ENCODE measurements around the gene PIP5K1C. TPM values are rescaled to one million over a fixed set of nuclear protein-coding genes. Genes with fewer than 3 reads are reported as not detected.

The PIP5K1C gene
- total RNA-seq, 1 experiment from 2014 or later = 34.0 TPM

DNA sequence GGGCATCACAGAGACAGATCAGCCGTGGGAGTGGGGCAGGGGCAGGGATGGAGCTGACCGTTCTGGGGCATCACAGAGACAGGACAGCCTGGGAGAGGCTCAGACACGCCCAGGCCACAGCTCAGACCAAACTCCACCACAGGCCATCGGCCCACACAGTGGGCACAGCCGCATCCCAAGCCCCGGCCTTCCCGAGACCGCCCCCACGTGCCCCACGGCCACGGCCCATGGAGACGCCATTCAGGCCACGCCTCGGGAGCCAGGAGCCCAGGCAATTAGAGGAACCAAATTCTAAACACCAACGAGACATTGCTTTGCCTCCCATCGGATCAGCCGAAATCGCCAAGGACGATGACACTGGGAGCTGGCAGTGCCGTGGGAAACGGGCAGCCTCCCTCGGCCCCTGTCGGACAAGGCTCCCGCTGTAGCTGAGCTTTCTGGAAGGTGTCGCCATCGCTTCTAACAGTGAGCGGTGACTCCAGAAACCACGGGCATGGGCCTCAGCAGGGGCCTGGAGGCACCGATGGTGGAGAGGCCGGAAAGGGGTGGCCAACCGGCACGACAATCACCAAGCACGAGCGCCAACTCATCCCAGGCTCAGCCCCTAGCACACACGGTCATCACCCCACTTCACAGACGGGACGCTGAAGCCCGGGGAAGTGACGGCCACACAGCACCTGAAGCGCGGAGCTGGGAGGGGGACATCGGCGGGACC lies 2.4 kb downstream of the PIP5K1C start:
- peaks cover 11% of the 10 kb centered on the region for H3K9me3 Mint-ChIP-seq
- DNase-seq (ENCODE audit: low spot score) (no peak), ATAC-seq (no peak)
- POLR2A ChIA-PET = no interaction called here
- TF ChIP-seq ZNF219 (CRISPR knock-in tag; IDR thresholded peaks at IDR 0.05; ENCODE audit: borderline replicate concordance) (no peak), TP53 (CRISPR knock-in tag; IDR thresholded peaks at IDR 0.05) (no peak)
- peaks cover 1% of the 10 kb centered on the region; the same call in 1 of the 2 replicates for H3K27me3 Mint-ChIP-seq (ENCODE audit: low read depth)
- H3K36me3 Mint-ChIP-seq = no peaks in the 10 kb centered on the region
- H3K4me3 Mint-ChIP-seq = no peak overlapping the region
- CTCF ChIA-PET = interaction anchor here (1.0 to 1.8 kb wide), 3 partner anchors 9 to 153 kb away, joined by 3 to 5 read pairs (median 3); no protein-coding TSS in a partner anchor
- H3K4me1 Mint-ChIP-seq = peaks cover 3% of the 10 kb centered on the region; the same call in 1 of the 2 replicates
- no peak overlapping the region for H3K27ac Mint-ChIP-seq

GRCh38 chr19:3697094-3697493 lies 3.2 kb downstream of the PIP5K1C start:
- ChIA-PET CTCF (interaction anchor here (1.0 to 1.8 kb wide), 3 partner anchors 8 to 152 kb away, joined by 3 to 5 read pairs (median 3); no protein-coding TSS in a partner anchor), POLR2A (no interaction called here)
- H3K27me3 Mint-ChIP-seq (ENCODE audit: low read depth) = no peaks in the 10 kb centered on the region
- H3K4me1 Mint-ChIP-seq = peaks cover 3% of the 10 kb centered on the region; the same call in 1 of the 2 replicates
- H3K27ac Mint-ChIP-seq = no peak overlapping the region
- TF ChIP-seq ZNF263 (CRISPR knock-in tag; IDR thresholded peaks at IDR 0.05; ENCODE audit: low read depth) = peak; percentile 78; the same call in 1 of the 2 replicates
- TF ChIP-seq JUN (CRISPR knock-in tag; IDR thresholded peaks at IDR 0.05) = no peak
- no peaks in the 10 kb centered on the region for H3K36me3 Mint-ChIP-seq
- no peak overlapping the region for H3K4me3 Mint-ChIP-seq
- H3K9me3 Mint-ChIP-seq = peaks cover 11% of the 10 kb centered on the region
- no peak for ATAC-seq
- DNase-seq (ENCODE audit: low spot score) = no peak

DNA sequence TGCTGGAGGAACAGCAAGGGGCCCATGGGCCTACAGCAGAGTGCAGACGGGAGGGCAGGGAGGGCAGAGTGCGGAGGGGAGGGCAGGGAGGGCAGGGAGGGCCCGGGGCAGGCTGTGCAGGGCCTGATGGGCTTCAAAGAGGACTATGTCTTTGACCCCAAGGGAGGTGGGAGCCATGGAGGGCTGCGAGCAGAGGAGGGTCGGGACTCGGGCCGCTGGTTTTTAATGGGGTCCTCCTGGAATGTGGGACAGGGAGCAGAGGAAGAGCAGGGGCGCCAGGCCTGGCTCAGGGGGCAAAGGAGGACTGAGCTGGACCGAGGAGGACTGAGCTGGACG lies 3.6 kb downstream of the PIP5K1C start:
- ChIA-PET CTCF (no interaction called here), POLR2A (no interaction called here)
- H3K4me1 Mint-ChIP-seq = peaks cover 3% of the 10 kb centered on the region; the same call in 1 of the 2 replicates
- H3K9me3 Mint-ChIP-seq = peaks cover 11% of the 10 kb centered on the region
- H3K36me3 Mint-ChIP-seq = no peaks in the 10 kb centered on the region
- H3K4me3 Mint-ChIP-seq = no peak overlapping the region
- no peaks in the 10 kb centered on the region for H3K27me3 Mint-ChIP-seq (ENCODE audit: low read depth)
- TF ChIP-seq KAT7 (CRISPR knock-in tag; IDR thresholded peaks at IDR 0.05; ENCODE audit: borderline replicate concordance) = no peak
- no peak for TF ChIP-seq ZNF423 (CRISPR knock-in tag; IDR thresholded peaks at IDR 0.05)
- TF ChIP-seq CREB1 (CRISPR knock-in tag; IDR thresholded peaks at IDR 0.05) = no peak
- no peak for DNase-seq (ENCODE audit: low spot score)
- H3K27ac Mint-ChIP-seq = no peak overlapping the region
- ATAC-seq = no peak

DNA sequence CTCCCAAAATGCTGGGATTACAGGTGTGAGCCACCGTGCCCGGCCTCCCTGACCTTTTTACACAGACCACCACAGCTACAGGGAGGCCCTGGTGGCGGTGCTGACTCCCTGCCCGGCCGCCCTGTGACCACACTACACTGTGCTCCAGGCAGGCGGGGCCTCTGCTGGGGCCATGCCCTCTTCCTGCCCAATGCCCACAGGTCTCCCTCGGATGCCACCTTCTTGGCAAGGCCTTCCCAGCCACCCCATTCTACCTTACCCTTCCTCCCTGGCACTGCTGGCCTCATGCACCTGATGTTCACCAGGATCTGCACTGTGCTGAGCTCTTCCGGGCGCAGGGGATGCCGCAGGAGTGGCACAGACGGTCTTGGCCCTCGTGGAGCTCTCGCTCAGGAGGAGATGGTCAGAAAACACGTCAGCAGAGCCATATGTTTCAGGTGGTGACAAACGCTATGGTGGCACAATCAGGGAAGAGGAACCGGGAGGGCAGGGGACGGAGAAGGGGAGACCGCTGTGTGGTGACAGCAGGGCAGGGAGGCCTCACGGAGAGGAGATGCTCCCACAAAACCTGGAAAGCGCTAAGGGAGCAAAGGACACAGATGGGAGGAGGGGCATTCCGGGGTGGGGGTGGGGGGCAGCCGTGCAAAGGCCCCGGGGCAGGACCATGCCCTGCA lies 4.1 kb downstream of the PIP5K1C start:
- POLR2A ChIA-PET = no interaction called here
- no peak for ATAC-seq
- TF ChIP-seq ZMAT4 (CRISPR knock-in tag; IDR thresholded peaks at IDR 0.05) (no peak), USF2 (CRISPR knock-in tag; IDR thresholded peaks at IDR 0.05) (no peak), ZNF532 (CRISPR knock-in tag; IDR thresholded peaks at IDR 0.05; ENCODE audit: borderline replicate concordance) (no peak), ZNF317 (CRISPR knock-in tag; IDR thresholded peaks at IDR 0.05; ENCODE audit: borderline replicate concordance, low read depth) (no peak), EMX1 (CRISPR knock-in tag; IDR thresholded peaks at IDR 0.05) (no peak), MXD4 (CRISPR knock-in tag; IDR thresholded peaks at IDR 0.05; ENCODE audit: borderline replicate concordance) (no peak)
- TF ChIP-seq, protein P1, sequence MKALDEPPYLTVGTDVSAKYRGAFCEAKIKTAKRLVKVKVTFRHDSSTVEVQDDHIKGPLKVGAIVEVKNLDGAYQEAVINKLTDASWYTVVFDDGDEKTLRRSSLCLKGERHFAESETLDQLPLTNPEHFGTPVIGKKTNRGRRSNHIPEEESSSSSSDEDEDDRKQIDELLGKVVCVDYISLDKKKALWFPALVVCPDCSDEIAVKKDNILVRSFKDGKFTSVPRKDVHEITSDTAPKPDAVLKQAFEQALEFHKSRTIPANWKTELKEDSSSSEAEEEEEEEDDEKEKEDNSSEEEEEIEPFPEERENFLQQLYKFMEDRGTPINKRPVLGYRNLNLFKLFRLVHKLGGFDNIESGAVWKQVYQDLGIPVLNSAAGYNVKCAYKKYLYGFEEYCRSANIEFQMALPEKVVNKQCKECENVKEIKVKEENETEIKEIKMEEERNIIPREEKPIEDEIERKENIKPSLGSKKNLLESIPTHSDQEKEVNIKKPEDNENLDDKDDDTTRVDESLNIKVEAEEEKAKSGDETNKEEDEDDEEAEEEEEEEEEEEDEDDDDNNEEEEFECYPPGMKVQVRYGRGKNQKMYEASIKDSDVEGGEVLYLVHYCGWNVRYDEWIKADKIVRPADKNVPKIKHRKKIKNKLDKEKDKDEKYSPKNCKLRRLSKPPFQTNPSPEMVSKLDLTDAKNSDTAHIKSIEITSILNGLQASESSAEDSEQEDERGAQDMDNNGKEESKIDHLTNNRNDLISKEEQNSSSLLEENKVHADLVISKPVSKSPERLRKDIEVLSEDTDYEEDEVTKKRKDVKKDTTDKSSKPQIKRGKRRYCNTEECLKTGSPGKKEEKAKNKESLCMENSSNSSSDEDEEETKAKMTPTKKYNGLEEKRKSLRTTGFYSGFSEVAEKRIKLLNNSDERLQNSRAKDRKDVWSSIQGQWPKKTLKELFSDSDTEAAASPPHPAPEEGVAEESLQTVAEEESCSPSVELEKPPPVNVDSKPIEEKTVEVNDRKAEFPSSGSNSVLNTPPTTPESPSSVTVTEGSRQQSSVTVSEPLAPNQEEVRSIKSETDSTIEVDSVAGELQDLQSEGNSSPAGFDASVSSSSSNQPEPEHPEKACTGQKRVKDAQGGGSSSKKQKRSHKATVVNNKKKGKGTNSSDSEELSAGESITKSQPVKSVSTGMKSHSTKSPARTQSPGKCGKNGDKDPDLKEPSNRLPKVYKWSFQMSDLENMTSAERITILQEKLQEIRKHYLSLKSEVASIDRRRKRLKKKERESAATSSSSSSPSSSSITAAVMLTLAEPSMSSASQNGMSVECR (CRISPR knock-in tag; IDR thresholded peaks at IDR 0.05; ENCODE audit: borderline replicate concordance) = no peak
- TF ChIP-seq, protein P2, sequence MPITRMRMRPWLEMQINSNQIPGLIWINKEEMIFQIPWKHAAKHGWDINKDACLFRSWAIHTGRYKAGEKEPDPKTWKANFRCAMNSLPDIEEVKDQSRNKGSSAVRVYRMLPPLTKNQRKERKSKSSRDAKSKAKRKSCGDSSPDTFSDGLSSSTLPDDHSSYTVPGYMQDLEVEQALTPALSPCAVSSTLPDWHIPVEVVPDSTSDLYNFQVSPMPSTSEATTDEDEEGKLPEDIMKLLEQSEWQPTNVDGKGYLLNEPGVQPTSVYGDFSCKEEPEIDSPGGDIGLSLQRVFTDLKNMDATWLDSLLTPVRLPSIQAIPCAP (CRISPR knock-in tag; IDR thresholded peaks at IDR 0.05) = no peak

More for the DNA sequence above, 4.1 kb downstream of the PIP5K1C start:
- CTCF ChIA-PET = no interaction called here
- Mint-ChIP-seq H3K4me1 (peaks cover 3% of the 10 kb centered on the region; the same call in 1 of the 2 replicates), H3K4me3 (no peak overlapping the region), H3K9me3 (peaks cover 6% of the 10 kb centered on the region), H3K36me3 (no peaks in the 10 kb centered on the region), H3K27me3 (ENCODE audit: low read depth) (no peaks in the 10 kb centered on the region), H3K27ac (no peak overlapping the region; the same call in 1 of the 2 replicates)
- DNase-seq (ENCODE audit: low spot score) = no peak
